Endothelial cell (in vitro differentiated cells): ENCODE measurements around the gene MAFF. TPM values are rescaled to one million over a fixed set of nuclear protein-coding genes. Genes with fewer than 3 reads are reported as not detected.

Source experiments
- DNase-seq: peaks from one replicate; pipeline ENCODE4 v3.0.0; 2021; ENCODE audit warnings: low spot score
- H3K27ac Mint-ChIP-seq: one replicate; pipeline ENCODE4 v1.8.0; 2021; ENCODE audit warnings: mixed read lengths, inconsistent platforms; ENCODE audit not compliant: unreplicated experiment
- H3K27me3 Mint-ChIP-seq: one replicate; pipeline ENCODE4 v1.8.0; 2021; ENCODE audit warnings: mild to moderate bottlenecking, moderate library complexity, mixed read lengths, inconsistent platforms; ENCODE audit not compliant: unreplicated experiment
- H3K36me3 Mint-ChIP-seq: one replicate; pipeline ENCODE4 v1.8.0; 2021; ENCODE audit warnings: mild to moderate bottlenecking, low read depth, mixed read lengths, inconsistent platforms; ENCODE audit not compliant: unreplicated experiment
- H3K4me1 Mint-ChIP-seq: one replicate; pipeline ENCODE4 v1.8.0; 2021; ENCODE audit warnings: mild to moderate bottlenecking, mixed read lengths, inconsistent platforms; ENCODE audit not compliant: unreplicated experiment
- H3K4me3 Mint-ChIP-seq: one replicate; pipeline ENCODE4 v1.8.0; 2021; ENCODE audit warnings: mild to moderate bottlenecking, mixed read lengths, inconsistent platforms; ENCODE audit not compliant: unreplicated experiment
- H3K9me3 Mint-ChIP-seq: one replicate; pipeline ENCODE4 v1.8.0; 2021; ENCODE audit warnings: mixed read lengths, inconsistent platforms; ENCODE audit not compliant: unreplicated experiment
- total RNA-seq: library from RNA; stranded (reverse); fragmentation: NEBNext Ultra II Directional; extraction: Animal tissue kit (Norgen Biotek cat#: 25700); gene quantifications from one replicate; pipeline ENCODE4 v1.2.1, GENCODE V29; 2021; ENCODE audit not compliant: unreplicated experiment
- TF ChIP-seq, protein P1 (sequence below): fragments of 200-600 bp; sonication (generic); IDR thresholded peaks from one replicate; pipeline ENCODE4 v1.5.0; 2021; ENCODE audit warnings: antibody characterized with exemption; ENCODE audit not compliant: unreplicated experiment

MAFF gene
- total RNA-seq, 1 donor from 2014 or later: 3.5 TPM

DNA sequence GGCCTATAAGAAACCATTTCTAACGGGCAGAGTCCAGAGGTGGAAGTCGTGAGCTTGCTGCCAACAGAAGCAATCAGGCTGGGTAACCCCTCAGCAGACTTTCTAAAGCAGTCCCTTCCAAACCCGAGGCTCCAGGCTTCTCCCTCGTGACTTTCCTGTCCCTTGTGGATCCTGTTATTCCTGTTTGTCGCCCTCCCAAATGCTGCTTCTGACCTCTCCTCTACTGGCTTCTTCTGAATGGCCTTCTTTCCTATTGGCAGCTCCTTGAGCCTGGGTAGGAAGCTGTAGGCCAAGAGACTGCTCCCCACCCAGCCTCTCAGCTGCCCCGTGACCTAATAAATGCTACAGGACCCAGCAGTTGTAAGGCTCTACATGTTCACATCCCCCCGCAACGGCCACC is 35.0 kb downstream of the MAFF start:
- Mint-ChIP-seq H3K27ac (no peak overlapping the region), H3K36me3 (peaks cover 24% of the 10 kb centered on the region), H3K27me3 (peaks cover 7% of the 10 kb centered on the region), H3K9me3 (no peaks in the 10 kb centered on the region), H3K4me3 (no peak overlapping the region), H3K4me1 (peaks cover 9% of the 10 kb centered on the region)
- no peak for DNase-seq
- TF ChIP-seq, protein P1, sequence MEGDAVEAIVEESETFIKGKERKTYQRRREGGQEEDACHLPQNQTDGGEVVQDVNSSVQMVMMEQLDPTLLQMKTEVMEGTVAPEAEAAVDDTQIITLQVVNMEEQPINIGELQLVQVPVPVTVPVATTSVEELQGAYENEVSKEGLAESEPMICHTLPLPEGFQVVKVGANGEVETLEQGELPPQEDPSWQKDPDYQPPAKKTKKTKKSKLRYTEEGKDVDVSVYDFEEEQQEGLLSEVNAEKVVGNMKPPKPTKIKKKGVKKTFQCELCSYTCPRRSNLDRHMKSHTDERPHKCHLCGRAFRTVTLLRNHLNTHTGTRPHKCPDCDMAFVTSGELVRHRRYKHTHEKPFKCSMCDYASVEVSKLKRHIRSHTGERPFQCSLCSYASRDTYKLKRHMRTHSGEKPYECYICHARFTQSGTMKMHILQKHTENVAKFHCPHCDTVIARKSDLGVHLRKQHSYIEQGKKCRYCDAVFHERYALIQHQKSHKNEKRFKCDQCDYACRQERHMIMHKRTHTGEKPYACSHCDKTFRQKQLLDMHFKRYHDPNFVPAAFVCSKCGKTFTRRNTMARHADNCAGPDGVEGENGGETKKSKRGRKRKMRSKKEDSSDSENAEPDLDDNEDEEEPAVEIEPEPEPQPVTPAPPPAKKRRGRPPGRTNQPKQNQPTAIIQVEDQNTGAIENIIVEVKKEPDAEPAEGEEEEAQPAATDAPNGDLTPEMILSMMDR: no peak

DNA sequence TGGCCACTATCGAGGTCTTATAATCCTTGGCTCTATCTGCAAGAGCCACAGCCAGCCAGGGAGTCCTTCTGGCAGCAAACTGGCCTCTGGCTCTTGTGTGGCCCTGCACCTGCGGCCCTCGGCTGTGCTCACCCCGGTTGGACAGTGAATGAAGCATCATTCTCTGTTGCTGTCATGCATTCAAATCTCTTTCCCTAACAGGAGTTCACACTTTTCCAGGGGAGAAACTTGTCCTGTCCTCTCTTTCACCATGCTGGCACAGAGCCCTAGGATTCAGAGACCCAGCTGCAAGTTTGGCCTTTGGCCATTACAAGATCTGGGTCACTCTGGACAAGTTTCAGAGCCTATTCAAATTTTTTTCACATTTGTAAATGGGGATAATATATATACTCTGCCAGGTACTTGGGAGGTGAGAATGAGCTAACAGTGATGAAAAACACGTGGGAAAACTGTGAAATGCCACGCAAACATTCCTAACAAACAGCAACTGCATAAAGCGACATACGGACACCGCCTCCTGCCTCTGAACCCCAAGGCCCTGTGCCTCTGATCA is 36.8 kb downstream of the MAFF start:
- H3K27ac Mint-ChIP-seq: no peak overlapping the region
- no peak for DNase-seq
- peaks cover 4% of the 10 kb centered on the region for H3K27me3 Mint-ChIP-seq
- TF ChIP-seq, protein P1: no peak
- H3K36me3 Mint-ChIP-seq: peaks cover 20% of the 10 kb centered on the region
- H3K9me3 Mint-ChIP-seq: no peaks in the 10 kb centered on the region
- H3K4me1 Mint-ChIP-seq: peaks cover 9% of the 10 kb centered on the region
- no peak overlapping the region for H3K4me3 Mint-ChIP-seq

DNA sequence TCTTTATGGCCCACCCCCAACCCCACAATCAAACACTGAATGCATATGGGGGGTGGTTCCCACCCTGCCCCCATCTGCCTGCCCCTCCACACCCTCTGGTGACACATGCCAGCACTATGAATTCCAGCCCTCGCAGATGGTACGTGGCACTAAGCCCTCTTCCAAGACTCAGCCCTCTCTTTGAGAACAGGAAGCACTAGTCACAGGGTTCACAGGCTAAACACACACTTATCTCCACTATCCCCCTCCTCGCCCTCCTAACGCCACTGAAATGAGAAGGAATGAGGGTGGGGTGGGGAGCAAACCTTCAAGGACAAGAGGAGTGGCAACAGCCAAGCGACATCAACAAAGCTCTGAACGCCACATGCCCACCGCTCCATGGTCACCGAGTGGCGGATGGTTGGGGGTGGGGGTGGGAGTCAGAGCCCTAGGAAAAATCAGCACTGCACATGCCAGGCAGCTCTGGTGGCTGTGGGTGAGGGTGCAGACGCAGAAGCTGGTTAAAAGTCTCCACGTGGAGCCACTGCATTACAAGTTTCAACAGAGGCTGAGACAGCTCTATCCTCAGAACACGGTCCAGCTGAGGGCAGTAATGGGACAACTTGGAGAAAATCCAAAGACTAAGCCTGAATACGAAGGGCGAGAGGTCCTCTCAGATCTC is 37.4 kb downstream of the MAFF start:
- H3K4me1 Mint-ChIP-seq: peaks cover 9% of the 10 kb centered on the region

DNA sequence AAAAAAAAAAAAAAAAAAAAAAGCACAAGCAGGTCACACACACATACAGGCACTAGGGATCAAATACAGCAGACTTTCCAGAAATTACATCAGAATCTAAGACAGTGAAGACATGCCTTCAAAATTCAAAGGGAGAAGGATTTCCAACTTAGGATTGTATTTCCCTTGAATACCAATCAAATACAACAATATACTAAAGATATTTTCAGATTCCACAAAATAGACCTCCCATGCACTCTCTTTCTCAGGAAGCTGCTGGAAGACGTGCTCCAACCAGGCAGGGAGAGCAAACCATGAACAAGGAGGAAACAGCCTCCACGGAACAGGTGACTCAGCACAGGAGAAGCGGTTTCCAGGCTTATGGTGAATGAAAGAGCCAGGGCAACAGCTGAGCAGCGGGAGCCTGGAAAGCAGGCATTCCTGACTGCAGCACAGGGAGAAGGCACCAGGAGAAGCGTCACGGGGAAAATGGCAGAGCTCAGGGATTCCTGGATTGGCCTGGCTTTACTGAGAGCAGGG is 39.0 kb downstream of the MAFF start:
- Mint-ChIP-seq H3K27me3 (peaks cover 7% of the 10 kb centered on the region), H3K27ac (peak overlapping the region; percentile 75), H3K4me3 (no peak overlapping the region), H3K9me3 (no peaks in the 10 kb centered on the region), H3K4me1 (peaks cover 9% of the 10 kb centered on the region), H3K36me3 (peaks cover 5% of the 10 kb centered on the region)
- TF ChIP-seq, protein P1: no peak
- DNase-seq: peak; percentile 50

More for the DNA sequence above, 37.4 kb downstream of the MAFF start:
- TF ChIP-seq, protein P1: no peak
- H3K27ac Mint-ChIP-seq: no peak overlapping the region
- H3K27me3 Mint-ChIP-seq: peaks cover 7% of the 10 kb centered on the region
- H3K9me3 Mint-ChIP-seq: no peaks in the 10 kb centered on the region
- no peak for DNase-seq
- peaks cover 17% of the 10 kb centered on the region for H3K36me3 Mint-ChIP-seq
- no peak overlapping the region for H3K4me3 Mint-ChIP-seq
